Karpas-422 (cell line): ENCODE results near the gene TRPM7. TPM values are rescaled to one million over a fixed set of nuclear protein-coding genes. Genes with fewer than 3 reads are reported as not detected.
"Not testable (repeated sequence)": the region's sequence is repeated elsewhere in the genome, so short reads cannot be mapped to it uniquely, and the experiment has no call there.

Source experiments
- DNase-seq: peaks from one replicate; pipeline ENCODE4 v3.0.0-alpha.2; 2015
- H2AFZ ChIP-seq: fragments of 200-600 bp; sonication (generic); 2 replicates; pipeline ENCODE4 v1.6.1; 2014; ENCODE audit warnings: antibody characterized with exemption, low read length, mixed read lengths
- H3K27ac ChIP-seq: fragments of 200-600 bp; sonication (generic); 2 replicates; pipeline ENCODE4 v1.5.1; 2014; ENCODE audit warnings: mild to moderate bottlenecking, low read length, moderate library complexity
- H3K27me3 ChIP-seq: fragments of 200-600 bp; sonication (generic); 2 replicates; pipeline ENCODE4 v1.6.1; 2014; ENCODE audit warnings: low read length, mixed read lengths
- H3K36me3 ChIP-seq: fragments of 200-600 bp; sonication (generic); 2 replicates; pipeline ENCODE4 v1.6.1; 2014; ENCODE audit warnings: low read length, mixed read lengths; ENCODE audit not compliant: insufficient read depth
- H3K4me1 ChIP-seq: fragments of 200-600 bp; sonication (generic); 2 replicates; pipeline ENCODE4 v1.6.1; 2014; ENCODE audit warnings: mild to moderate bottlenecking, low read length, mixed read lengths
- H3K4me2 ChIP-seq: fragments of 200-600 bp; sonication (generic); 2 replicates; pipeline ENCODE4 v1.6.1; 2014; ENCODE audit warnings: low read length, low read depth, mild to moderate bottlenecking; ENCODE audit not compliant: poor library complexity, severe bottlenecking
- H3K4me3 ChIP-seq: fragments of 200-600 bp; sonication (generic); 2 replicates; pipeline ENCODE4 v1.5.1; 2014; ENCODE audit warnings: mild to moderate bottlenecking, antibody characterized with exemption, low read length, mixed read lengths
- H3K79me2 ChIP-seq: fragments of 200-600 bp; sonication (generic); 2 replicates; pipeline ENCODE4 v1.6.1; 2014; ENCODE audit warnings: mild to moderate bottlenecking, low read length, mixed read lengths
- H3K9ac ChIP-seq: fragments of 200-600 bp; sonication (generic); 2 replicates; pipeline ENCODE4 v1.6.0; 2014; ENCODE audit warnings: low read length
- H3K9me2 ChIP-seq: fragments of 200-600 bp; sonication (generic), shearing (Covaris generic); replicated peaks from 2 replicates; pipeline ENCODE4 v1.6.0; 2014; ENCODE audit warnings: mild to moderate bottlenecking, low read length, moderate library complexity; ENCODE audit not compliant: insufficient read depth
- H3K9me3 ChIP-seq: fragments of 300-700, 200-600 bp; sonication (generic); 2 replicates; pipeline ENCODE4 v1.6.1; 2014; ENCODE audit warnings: low read length, mixed read lengths
- H4K20me1 ChIP-seq: fragments of 200-600 bp; sonication (generic); 2 replicates; pipeline ENCODE4 v1.6.1; 2014; ENCODE audit warnings: mild to moderate bottlenecking, antibody characterized with exemption, low read length, low read depth; ENCODE audit not compliant: insufficient read depth
- total RNA-seq: library from RNA; depleted of rRNA; stranded (reverse); fragments of >200 nt; shearing (Covaris generic); gene quantifications from 2 replicates; pipeline ENCODE4 v1.2.3, GENCODE V29; 2014; ENCODE audit warnings: low replicate concordance

Gene TRPM7
- total RNA-seq, 1 experiment from 2014 or later: 64.6 TPM

DNA sequence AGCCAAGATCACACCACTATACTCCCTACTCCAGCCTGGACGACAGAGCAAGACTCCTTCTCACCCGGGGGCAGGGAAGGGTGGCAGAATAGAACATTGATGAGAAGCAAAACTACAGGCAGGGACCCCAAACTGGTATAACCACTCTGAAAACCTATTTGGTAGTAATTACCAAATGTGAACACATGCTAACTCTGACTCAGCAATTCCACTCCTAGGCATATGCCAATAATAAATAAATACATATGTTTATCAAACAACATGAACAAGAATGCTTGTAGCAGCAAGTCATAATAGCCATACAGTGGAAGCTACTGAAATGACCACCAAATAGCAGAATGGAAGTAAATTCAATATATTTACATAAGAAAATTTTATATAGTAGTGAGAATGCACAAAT lies 109.1 kb downstream of the TRPM7 start:
- no peak overlapping the region for H3K9ac ChIP-seq
- H3K9me3 ChIP-seq: no peaks in the 10 kb centered on the region
- no peak overlapping the region for H2AFZ ChIP-seq
- H3K4me2 ChIP-seq: no peak overlapping the region
- no peaks in the 10 kb centered on the region for H3K27me3 ChIP-seq
- H3K27ac ChIP-seq: no peak overlapping the region
- H3K79me2 ChIP-seq: no peaks in the 10 kb centered on the region; the same call in 1 of the 2 replicates
- H3K4me3 ChIP-seq: no peak overlapping the region
- H3K4me1 ChIP-seq: no peaks in the 10 kb centered on the region
- no peaks in the 10 kb centered on the region for H4K20me1 ChIP-seq
- H3K9me2 ChIP-seq: no peaks in the 10 kb centered on the region
- peaks cover 48% of the 10 kb centered on the region; the same call in 1 of the 2 replicates for H3K36me3 ChIP-seq
- no peak for DNase-seq

DNA sequence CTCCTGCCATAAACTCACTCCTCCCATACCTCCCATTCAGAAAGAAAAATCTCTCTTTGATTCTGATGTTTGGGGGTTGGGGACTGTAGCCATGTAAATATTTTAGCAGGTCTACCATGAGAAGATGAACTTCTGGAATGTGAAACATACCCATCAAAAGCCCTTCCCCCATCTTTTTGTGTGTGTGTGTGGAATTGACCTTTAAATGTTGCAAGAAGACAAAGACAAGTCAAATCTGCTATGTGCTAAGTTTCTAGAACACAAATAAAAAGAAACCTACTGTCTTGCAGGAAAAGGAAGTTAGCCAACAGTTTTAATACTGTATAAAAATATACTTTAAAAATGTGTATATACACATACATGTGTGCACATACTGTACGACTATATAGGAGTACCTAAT lies 110.4 kb downstream of the TRPM7 start:
- Histone ChIP-seq H3K36me3 (peaks cover 49% of the 10 kb centered on the region; the same call in 1 of the 2 replicates), H2AFZ (no peak overlapping the region), H3K4me2 (no peak overlapping the region), H3K4me3 (no peak overlapping the region), H3K4me1 (no peaks in the 10 kb centered on the region), H3K27me3 (no peaks in the 10 kb centered on the region), H3K27ac (no peak overlapping the region), H3K9ac (no peak overlapping the region), H3K9me3 (no peaks in the 10 kb centered on the region), H3K79me2 (no peaks in the 10 kb centered on the region; the same call in 1 of the 2 replicates), H3K9me2 (no peaks in the 10 kb centered on the region), H4K20me1 (no peaks in the 10 kb centered on the region)
- DNase-seq: no peak

DNA sequence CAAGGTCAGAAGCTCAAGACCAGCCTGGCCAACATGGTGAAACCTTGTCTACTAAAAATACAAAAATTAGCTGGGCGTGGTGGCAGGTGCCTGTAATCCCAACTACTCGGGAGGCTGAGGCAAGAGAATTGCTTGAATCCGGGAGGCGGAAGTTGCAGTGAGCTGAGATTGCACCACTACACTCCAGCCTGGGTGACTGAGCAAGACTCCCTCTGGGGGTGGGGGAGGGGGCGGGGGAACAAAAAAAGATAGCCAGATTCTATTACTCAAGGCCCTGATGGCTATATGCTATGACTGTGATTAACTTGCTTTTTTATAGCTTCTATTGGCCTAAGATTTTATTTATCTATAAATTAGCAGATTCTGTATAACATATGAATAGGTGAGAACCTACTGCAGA lies 112.8 kb downstream of the TRPM7 start:
- not testable (repeated sequence) for DNase-seq, H3K9me2 ChIP-seq, H3K79me2 ChIP-seq, H4K20me1 ChIP-seq, H3K27me3 ChIP-seq, H2AFZ ChIP-seq, H3K27ac ChIP-seq, H3K9me3 ChIP-seq, H3K4me3 ChIP-seq, H3K4me2 ChIP-seq, H3K4me1 ChIP-seq, H3K9ac ChIP-seq
- H3K36me3 ChIP-seq: peaks cover 54% of the 10 kb centered on the region; the same call in 1 of the 2 replicates

DNA sequence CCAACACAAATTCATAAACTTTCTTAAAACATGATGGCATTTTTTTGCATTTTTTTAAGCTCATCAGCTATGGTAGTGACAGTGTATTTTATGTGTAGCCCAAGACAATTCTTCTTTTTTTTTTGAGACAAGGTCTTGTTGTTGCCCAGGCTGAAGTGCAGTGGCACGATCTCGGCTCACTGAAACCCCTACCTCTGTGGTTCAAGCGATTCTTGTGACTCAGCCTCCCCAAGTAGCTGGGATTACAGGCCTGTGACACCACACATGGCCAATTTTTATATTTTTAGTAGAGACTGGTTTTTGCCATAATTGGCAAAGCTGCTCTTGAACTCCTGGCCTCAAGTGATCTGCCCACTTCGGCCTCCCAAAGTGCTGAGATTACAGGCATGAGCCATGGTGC lies 122.8 kb downstream of the TRPM7 start:
- no peak for DNase-seq
- Histone ChIP-seq H3K27ac (no peak overlapping the region), H3K9me3 (no peaks in the 10 kb centered on the region), H3K9ac (no peak overlapping the region), H3K27me3 (no peaks in the 10 kb centered on the region), H3K36me3 (peaks cover 18% of the 10 kb centered on the region; the same call in 1 of the 2 replicates), H3K4me2 (no peak overlapping the region), H2AFZ (no peak overlapping the region), H4K20me1 (no peaks in the 10 kb centered on the region), H3K9me2 (no peaks in the 10 kb centered on the region), H3K4me1 (no peaks in the 10 kb centered on the region), H3K79me2 (0 out of 2 replicates have a peak, but pooled peaks cover 3% of the 10 kb centered on the region), H3K4me3 (no peak overlapping the region)

DNA sequence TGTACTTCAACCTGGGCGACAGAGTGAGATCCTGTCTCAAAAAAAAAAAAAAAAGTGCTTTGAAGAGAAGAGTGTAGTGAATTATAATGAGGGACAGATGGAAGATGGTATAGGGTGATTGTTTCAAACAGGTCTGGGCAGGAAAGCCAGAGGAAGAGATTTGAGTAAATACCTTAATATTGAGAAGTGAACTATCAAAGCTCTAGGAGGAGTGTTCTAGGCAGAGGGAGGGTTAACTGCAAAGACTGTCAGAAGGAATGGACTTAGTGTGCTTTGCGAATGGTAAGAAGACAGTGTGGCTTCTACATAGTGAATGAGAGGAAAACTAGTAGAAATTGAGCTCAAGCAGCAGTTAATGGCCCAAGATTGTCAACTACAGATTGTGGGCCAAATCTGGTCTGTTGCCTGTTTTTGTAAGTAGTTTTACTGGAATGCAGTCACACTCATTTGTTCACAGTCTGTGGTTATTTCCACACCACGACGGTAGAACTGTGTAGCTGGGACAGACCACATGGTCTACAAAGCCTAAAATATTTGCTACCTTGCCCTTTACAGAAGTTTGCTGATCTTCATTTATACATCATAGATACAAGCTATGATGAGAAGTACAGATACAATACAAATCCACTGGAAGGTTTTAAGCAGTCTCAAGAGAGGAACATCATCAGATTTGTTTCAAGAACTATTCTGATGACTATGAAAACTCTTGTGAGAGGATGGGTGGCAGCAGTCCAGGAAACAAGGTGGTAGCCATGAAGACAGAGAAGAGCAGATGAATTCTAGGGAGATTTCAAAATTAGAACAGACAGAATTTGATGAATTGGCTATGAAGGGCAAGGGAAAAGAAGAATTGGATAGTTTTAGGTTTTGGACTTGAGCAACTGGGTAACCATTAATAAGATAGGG lies 123.6 kb downstream of the TRPM7 start:
- DNase-seq: no peak
- Histone ChIP-seq H4K20me1 (no peaks in the 10 kb centered on the region), H3K9me2 (no peaks in the 10 kb centered on the region), H3K9ac (no peak overlapping the region), H3K36me3 (peaks cover 13% of the 10 kb centered on the region; the same call in 1 of the 2 replicates), H3K9me3 (no peaks in the 10 kb centered on the region), H3K27me3 (no peaks in the 10 kb centered on the region), H3K4me2 (no peak overlapping the region), H3K27ac (no peak overlapping the region), H3K4me1 (no peaks in the 10 kb centered on the region), H3K79me2 (0 out of 2 replicates have a peak, but pooled peaks cover 3% of the 10 kb centered on the region), H2AFZ (no peak overlapping the region), H3K4me3 (no peak overlapping the region)

DNA sequence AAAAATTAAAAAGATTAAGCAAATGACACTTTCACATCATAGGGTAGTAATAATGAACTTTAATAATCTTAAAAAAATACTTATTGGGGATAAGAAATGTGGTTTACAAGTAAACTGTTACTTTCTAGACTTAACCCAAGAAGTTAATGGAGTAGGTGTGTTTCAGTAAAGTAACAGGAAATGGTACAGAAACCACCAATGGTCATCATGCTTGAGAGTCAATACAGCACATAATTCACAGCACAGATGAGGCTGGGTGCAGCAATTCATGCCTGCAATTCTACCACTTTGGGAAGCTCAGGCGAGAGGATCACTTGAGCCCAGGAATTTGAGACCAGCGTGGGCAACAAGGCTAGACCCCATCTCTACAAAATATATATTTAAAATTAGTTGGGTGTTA lies 128.6 kb downstream of the TRPM7 start:
- Histone ChIP-seq H3K27ac (no peak overlapping the region), H3K4me1 (no peaks in the 10 kb centered on the region), H3K36me3 (peaks cover 13% of the 10 kb centered on the region; the same call in 1 of the 2 replicates), H3K9ac (no peak overlapping the region), H3K9me2 (no peaks in the 10 kb centered on the region), H3K4me3 (no peak overlapping the region), H4K20me1 (no peaks in the 10 kb centered on the region), H2AFZ (no peak overlapping the region), H3K79me2 (no peaks in the 10 kb centered on the region), H3K9me3 (no peaks in the 10 kb centered on the region), H3K4me2 (no peak overlapping the region), H3K27me3 (no peaks in the 10 kb centered on the region)
- no peak for DNase-seq

DNA sequence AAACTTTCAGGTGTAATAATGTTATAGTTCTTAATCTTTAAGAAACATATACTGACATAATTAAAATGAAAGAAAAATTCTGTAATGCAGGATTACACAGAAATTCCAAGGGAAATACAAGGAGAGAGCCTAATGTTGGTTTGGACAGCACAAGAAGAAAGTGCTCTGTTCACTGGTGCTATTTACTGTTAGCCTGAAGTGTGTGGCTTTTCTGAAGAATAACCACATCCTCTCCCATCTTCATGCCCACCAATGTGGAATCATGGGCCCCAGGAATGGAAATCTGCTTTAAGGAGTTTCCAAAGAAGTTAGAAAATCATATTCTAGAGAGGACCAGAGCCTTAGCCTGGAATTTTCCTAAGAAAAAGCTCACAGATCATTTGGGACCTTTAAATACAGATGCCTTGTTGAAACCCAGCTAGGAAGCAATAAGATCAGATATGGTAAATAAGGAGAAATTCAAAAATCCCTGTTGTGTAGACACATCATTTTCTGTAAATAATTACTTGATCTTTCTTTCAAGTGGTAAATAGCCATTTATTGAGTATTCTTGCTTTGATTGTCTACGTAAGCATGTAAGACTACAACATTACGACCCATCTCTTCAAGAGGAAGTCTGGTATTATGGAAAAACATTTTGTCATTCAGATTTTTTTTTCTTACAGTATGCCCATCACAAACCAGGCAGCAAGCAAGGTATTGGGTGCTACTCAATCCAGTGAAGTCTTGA lies 129.8 kb downstream of the TRPM7 start:
- H3K36me3 ChIP-seq: peaks cover 12% of the 10 kb centered on the region; the same call in 1 of the 2 replicates
- H3K9me2 ChIP-seq: no peaks in the 10 kb centered on the region
- H3K9ac ChIP-seq: no peak overlapping the region
- H4K20me1 ChIP-seq: no peaks in the 10 kb centered on the region
- no peaks in the 10 kb centered on the region for H3K4me1 ChIP-seq
- DNase-seq: no peak
- no peak overlapping the region for H3K27ac ChIP-seq
- no peaks in the 10 kb centered on the region for H3K27me3 ChIP-seq
- H3K9me3 ChIP-seq: no peaks in the 10 kb centered on the region
- no peak overlapping the region for H2AFZ ChIP-seq
- H3K4me2 ChIP-seq: no peak overlapping the region
- H3K79me2 ChIP-seq: no peaks in the 10 kb centered on the region
- H3K4me3 ChIP-seq: no peak overlapping the region

DNA sequence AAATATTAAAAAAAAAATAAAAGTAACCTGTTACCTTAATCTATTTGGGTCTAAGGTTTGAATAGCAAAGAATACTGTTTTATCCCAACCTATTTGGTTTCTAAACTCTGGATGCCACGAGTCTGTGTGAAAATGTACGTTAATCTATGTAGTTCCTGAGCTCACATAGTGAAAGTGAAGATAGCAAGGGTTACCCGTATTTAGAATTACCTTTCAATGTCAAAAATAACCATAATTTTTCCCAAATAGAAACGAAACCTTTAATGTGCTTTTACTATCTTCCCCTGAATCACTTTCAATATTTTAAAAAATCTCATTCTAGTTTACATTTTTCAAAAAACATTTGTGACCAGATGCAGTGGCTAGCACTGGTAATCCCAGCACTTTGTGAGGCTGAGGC lies 134.4 kb downstream of the TRPM7 start:
- H3K36me3 ChIP-seq: no peaks in the 10 kb centered on the region
- no peaks in the 10 kb centered on the region for H3K9me2 ChIP-seq
- H3K9ac ChIP-seq: no peak overlapping the region
- no peak for DNase-seq
- H3K27ac ChIP-seq: no peak overlapping the region
- no peak overlapping the region for H3K4me2 ChIP-seq
- no peak overlapping the region for H3K4me3 ChIP-seq
- no peaks in the 10 kb centered on the region for H3K79me2 ChIP-seq
- H3K9me3 ChIP-seq: no peaks in the 10 kb centered on the region
- H4K20me1 ChIP-seq: no peaks in the 10 kb centered on the region
- H2AFZ ChIP-seq: no peak overlapping the region
- H3K4me1 ChIP-seq: no peaks in the 10 kb centered on the region
- H3K27me3 ChIP-seq: no peaks in the 10 kb centered on the region
